ENCODE results near the gene TRAF2.
A peak's percentile ranks its signal among the peaks of the same experiment; 100 is the strongest.

Gene TRAF2

DNA sequence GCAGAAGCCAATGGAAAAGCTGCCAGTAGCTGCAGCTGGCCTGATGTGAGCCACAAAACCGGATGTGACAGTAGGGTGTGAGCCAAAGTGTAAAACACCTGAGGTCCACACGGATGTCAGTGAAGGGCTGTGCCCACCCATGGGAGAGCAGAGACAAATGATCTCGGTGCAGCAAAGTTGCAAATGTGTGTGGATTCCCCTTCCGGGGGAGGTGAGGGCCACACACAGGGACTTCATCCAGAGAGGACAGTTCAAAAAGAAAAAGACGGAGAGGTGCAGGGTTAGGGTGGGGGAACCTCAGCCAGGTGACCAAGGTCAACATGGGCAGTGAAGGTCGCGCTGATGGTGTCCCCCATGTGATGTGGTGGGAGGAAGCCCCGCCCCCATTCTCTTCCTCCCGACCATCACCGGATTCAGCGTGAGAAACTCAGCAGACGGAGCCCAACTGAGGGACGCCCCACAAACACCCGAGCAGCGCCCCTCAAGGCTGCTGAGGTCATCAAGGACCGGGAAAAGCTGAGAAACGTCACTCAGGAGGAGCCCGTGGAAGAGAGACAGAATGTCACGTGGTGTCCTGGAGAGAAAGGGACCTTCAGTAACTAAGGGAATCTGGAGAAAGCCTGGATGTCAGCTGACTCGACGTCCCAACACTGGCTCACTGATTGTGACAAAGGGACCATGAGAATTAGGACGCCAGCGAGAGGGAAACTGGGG is 79.6 kb downstream of the TRAF2 start:
- peak; percentile 34 for DNase-seq

DNA sequence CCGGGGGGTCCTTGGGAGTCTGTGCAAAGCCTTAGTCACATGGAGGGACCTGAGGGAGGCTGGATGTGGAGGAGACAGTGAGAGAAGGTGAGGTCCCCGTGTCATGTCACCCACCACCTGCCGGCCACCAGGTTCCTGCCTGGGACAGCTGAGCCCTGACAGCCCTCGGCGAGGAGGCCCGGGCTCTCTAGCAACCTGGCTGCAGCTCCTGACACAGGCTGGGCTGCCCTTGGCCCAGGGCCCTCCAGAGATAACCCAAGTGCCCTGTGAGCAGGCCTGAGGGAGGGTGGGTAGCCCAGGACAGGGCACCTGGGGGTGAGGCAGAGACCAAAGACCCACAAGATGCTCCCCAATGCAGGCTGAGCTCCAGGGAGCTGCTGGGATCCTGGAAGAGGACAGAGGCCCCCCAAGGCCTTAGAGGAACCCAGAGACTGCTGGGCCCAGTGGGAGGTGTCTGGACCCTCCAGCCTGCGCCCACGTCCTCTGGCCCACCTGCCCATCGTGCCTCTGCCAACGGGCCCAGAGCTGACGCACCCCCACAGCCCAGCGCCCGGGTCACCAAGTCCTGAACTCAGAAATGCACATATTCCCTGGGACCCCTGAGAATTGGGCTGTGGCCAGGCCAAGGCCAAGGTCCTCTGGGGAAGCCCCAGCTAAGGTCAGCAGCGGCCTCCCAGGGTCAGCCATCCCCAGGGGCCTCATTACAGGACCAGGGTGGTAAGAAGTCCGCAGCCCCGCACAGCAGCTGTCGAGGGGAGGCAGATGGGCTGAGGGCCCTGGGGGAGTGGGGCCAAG is 82.2 kb downstream of the TRAF2 start:
- no peak for DNase-seq

DNA sequence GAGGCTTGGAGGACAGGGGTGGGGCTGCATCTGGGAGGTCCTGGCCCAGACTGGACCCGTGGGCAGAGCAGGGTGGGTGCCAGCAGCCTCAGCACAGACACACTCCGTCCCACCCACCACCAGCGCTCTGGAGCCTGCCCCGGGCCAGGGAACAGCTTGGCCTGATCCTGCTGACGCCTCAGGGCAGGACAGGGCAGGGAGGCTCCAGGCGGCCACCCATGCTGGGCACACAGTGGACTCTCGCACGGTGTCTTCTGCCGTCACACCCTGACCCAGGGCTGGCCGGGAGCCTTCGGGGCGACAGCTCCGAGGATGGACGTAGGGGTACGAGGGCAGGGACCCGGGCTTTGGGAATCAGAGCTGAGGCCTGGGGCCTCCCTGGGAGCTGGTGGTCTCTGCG is 82.8 kb downstream of the TRAF2 start:
- DNase-seq = no peak

DNA sequence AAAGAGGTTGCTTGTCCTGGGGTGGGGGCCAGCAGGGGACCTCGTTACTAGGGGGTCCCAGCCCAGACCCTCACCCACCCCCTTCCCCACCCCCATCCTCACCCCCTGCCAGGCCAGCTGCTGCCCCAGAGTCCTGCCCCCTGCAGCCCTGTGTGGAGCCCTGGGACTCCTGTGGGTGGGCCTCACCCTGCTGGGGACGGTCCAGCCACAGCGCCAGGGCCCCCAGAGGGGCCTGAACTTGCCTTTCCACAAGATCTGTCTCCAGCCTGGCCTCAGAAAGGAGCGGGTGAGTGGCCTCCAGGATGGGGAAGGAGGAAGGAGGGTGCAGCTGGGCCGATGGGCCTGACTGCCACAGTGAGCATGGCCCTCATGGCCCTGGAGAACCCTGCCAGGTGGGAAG is 83.5 kb downstream of the TRAF2 start:
- DNase-seq = no peak

DNA sequence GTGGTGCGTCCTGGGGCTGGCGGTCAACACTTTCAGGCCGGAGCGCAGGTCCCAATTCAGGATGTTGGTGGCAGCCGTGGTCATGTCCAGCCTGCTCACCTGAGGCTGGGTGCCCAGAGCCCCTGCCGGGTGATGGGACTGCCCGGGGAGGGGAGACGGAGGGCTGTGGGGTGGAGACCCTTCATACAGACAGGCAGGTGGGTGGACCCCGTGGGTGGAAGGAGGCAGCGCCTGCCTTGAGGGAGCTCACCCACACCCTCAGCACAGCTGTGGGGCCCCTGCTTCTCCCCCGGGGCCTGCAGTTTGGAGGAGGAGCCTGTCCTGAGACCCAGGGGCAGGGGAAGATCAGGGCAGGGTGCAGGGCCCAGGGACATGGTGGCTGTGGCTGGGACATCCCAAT is 84.0 kb downstream of the TRAF2 start:
- no peak for DNase-seq

DNA sequence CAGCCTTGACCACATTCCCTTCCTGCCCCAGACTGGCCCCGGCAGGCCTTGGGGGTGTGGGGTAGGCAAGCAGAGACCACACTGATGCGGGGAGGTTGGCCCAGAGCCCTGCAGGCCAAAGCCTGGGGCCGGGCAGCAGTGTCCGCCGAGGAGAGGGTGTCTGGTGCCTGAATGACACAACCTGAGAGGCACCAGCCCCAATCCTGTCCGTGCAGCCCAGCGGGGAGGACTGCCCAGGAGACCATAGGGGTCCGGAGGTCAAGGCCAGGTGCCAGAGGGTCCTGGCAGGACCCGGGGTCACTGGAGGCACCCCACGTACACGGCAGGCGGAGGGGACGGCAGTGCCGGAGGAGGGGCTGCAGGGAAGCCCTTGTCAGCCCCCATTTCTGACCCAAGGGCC is 85.4 kb downstream of the TRAF2 start:
- DNase-seq = no peak

DNA sequence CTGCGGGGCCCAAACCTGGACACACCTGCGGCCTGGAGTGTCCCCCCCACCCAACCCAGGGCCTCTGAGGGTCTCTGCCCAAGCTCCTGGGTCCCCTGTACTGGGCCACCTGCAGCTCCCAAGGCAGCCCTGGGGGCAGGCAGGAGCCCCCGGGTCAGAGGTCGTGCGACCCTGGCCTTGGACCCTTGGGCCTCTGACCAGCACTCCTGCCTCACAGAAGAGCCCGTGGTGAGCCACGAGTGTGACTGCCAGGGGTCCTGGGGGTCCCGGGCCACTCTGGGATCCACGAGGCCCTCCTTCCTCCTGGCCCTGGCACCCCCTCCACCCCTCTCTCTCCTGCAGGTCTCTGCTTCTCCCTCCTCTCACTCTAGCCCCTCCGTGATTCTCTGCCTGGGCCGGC is 86.0 kb downstream of the TRAF2 start:
- DNase-seq = no peak

DNA sequence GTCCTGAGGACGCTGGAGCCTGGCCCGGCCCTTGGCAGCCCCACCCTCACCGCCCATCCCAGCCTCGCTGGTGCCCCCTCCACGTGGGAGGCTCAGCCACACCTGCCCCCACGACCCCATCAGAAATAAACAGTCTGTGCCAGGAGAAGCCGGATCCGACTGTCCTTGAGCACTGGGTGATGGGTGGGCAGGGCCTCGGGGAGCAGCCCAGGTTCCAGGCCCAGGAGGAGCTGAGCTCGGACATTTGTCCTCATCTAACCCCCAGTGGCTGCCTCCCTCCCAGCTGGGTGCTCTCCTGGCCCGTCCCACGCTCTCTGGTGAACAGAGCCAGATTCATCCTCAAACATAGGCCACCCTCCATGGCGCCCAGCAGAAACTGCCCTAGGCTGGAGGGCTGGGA is 86.4 kb downstream of the TRAF2 start:
- DNase-seq = no peak

DNA sequence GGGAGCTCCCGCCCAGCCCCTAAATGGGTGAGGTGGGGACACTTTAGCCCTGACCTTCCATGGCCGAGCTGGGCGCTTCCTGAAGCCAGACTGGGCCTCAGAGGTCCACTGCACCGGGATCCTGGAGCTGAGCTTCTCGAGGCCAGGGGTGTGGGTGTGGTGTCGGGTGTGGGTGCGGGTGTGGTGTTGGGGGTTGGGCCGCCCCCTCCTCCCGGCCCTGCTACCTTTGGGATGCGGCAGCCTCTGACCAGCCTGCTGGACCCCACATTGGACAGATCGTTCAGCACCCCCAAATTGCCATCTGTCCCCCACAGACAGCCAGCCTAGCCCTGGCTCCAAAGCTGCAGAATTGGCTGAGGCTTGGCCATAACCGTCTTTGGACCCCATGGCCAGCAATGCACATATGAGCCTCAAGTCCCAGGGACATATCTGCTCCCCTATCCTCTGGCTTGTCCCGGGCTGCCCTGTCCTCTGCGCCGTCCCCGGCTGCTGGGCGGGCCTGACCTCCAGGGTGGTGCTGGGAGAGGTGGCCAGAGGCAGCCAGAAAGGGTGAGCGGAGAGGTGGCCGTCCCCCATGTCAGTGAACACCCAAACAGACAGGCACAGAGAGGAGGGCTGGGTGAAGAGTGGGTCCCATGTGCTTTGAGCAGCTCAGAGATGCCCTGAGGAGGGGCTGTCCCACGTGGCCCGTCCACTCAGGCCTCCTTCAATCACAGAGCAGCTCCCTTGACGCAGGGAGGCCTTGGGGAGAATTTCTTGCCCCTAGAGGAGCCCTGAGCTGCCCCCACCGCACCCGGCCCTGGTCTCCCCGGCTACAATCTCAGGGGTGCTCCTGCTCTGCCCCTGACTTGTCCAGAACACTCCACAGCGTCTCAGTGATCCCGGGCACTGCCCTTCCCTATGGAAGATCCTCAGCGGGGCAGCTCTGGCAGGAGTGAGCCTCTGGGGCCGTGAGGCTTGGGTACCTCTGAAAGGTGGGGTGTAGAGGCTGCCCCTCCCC is 87.6 kb downstream of the TRAF2 start:
- no peak for DNase-seq

DNA sequence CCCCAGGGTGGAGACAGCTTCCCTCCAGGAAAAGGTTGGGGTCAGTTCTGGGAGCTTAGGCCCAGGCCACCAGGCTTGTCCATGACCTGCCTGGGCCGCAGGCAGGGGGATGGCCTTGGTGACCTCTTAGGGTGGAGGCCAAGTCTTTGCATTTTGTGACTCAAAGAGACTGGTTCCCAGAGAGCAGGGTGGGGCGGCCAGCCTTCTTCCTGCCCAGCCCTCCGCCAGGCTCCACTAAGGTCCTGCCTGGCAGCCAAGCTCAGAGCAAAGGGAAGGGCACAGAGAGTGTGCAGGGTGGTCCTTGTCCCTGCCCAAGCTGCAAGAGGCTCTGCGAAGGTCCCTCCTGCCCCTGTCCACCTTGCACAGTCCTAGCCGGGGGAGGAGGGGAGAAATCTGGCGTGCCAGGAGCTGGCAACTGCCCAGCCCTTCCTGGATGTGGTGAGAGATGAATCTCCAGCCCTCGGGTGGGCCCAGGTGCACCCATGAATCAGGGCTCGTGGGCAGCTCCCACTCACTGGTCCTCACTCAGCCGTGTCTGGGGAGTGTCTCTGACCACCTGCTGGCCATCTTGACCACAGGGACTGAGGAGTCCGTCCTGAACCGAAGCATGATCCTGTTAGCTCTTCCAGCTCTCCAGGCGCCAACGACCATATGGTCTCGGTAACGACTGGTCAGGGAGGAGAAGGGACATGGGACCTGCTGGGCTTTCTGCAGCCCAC is 88.7 kb downstream of the TRAF2 start:
- DNase-seq = no peak

DNA sequence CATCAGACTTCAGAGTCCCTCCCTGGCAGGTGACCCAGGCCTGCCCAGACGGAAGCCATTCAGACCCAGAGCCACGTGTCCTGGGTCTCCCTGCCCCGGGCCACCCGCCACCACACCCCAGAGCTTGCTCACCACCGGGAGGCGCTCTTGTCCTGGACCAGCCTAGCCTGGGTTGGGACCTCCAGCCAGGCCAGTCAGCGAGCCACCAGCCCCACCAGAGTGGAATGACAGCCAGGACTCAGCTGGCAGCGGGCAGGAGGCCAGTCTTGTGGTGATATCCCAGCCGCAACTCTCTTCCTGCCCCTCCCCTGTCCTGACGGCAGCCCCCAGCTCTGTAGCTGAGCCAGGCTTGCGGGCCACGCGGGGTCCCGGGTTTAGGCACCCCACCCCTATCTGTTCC is 89.3 kb downstream of the TRAF2 start:
- peak; percentile 46 for DNase-seq
